Measurements from ENCODE around the gene OAF. TPM values are rescaled to one million over a fixed set of nuclear protein-coding genes. Genes with fewer than 3 reads are reported as not detected.

The OAF gene
- polyA plus RNA-seq, 10 donors, result 25.7 to 72.2 (median 52.6) TPM

- no peak for DNase-seq
Observed at GRCh38 chr11:120182372-120182771, 28.5 kb upstream of the OAF start.

- DNase-seq, result no peak
Observed at GRCh38 chr11:120182790-120183491, 27.9 kb upstream of the OAF start.

DNA sequence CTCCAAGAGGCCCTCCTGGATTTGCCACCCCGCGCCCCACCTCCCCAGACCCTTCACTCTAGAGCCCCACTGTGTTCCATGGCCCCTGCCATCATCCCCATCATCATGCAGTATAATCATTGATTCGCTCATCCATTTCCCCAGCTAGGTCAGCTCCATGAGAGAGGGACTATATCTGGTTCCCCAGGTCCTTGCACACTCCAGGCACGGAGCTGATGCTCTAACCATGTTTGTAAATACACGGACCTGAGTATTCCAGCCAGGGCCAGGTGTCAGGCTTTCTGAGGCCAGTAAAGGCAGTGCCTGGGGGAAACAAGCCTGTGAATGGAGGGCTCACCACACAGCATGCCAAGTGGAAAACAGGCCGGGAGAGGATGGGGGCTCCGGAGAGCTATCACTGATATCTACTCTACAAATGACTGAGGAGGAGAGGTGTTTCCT lies 27.1 kb upstream of the OAF start:
- no peak for DNase-seq

DNA sequence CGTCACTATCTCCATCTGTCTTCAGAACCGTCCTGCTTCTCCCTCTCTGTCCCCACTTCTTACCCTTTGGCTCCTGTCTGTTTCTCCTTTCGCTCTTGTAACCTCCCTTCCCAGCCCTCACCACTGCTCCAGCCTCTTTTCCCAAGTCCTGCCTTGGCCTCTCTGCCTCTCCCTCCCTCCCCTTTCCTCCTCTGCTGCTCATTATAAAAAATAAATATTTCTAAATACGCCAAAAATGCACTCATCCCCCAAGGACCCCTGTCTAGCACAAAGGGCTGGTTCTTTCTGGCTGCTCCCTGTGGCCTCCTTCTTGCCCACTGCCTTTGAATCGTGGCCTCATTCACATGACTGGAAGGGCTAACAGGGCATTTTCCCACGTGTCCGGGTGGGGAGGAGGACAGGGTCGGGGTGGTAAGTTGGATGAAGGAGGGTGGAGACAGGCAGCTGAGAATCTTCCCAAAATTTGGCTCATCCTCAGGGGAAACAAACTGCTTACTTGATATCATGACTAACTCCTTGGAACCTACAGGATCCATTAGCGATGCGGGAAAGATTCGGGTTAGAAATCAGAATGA lies 26.4 kb upstream of the OAF start:
- DNase-seq, result peak; percentile 51 to 91 (median 81)

GRCh38 chr11:120184946-120185705 lies 25.7 kb upstream of the OAF start:
- DNase-seq, result peak; percentile 82 to 96 (median 91)

DNA sequence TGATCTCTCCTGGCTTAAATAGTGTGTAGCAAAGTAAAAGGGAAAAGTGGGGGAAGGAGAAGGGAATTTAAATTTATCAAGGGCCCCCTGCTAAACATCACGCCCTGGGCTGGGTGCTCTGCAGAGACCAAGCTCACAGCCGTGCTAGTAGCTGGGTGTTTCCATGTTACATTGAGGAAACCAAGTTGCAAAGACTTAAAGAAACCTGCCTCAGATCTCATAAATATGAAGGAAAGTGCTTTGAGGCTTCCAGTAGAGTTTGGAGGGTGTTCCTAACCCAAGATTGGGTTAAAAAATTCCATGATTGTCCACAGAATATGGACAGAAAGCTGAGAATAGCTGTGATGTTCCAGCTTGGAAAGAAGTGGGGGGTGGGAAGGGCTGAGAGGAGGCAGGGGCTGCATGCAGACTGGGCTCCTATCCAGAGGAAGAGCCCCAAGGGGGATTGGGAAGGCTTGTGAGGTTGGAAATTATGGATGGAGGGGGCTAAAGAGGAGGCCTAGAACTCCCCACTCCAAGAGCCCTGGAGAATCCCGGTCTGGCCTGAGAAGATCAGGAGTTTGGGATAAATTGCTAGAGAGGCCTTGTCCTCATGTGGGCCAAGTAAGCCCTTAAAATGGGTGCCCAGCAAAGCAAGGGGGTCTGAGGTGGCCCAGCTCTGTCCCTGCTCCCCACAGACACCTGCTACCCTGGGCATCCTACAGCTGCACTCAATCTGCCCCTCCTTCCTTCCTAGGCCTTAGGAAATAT lies 25.0 kb upstream of the OAF start:
- DNase-seq, result peak; percentile 91 to 98 (median 96)

DNA sequence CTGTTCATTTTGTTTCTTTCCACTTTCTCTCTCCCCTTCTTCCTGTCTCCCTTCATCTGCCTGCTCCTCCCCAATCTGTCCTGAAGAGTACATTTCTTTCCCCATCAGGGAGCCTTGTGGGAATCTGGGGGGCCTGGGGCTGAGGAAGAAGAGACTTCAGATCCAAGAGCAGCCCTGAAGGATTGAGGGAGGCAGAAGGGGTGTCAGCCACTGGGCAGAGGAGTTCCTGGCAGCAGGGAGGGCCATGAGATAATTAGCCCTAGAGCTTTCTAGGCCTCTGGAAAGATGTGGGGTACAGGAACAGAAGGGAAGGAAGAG lies 24.4 kb upstream of the OAF start:
- no peak for DNase-seq

DNA sequence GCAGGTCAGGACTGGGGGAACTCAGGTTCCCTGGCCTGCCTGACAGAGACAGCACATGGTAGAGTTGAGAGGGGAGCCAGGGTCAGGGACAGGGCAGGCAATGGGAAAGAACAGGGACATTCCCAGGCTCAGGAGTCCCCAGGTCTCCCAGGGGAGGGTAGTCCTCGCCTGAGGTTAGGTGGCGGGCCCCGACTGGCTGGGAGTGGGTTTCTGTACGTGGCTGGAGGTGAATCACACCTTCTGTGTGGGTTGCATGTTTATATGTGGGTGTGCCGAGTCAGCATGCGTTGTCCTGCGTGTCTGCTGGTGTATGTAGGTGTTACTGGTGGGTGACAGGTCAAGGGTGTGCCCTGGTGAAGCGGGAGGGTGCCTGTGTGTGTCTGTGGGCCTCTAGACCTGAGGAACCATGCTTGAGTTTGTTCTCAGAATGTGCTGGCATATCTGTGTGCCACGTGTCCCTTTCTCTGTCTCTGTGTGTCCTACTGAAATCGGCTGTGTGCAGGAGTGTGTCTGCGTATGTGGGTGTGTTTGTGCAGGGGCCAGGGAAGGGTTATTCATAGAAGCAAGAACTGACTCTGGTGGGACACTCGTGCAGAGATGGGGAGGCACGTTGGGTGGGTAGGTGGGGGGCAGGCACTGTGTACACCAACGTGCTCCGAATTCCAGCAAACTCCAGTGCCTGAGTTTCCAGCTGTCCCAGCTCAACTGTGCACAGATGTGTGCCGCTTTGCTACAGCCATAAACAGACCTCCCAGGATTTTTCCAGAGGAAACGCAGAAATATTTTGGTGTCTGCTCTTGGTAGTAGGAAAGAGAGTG lies 23.8 kb upstream of the OAF start:
- DNase-seq, result peak; percentile 79 to 95 (median 86)

GRCh38 chr11:120188371-120188770 lies 22.5 kb upstream of the OAF start:
- no peak for DNase-seq

DNA sequence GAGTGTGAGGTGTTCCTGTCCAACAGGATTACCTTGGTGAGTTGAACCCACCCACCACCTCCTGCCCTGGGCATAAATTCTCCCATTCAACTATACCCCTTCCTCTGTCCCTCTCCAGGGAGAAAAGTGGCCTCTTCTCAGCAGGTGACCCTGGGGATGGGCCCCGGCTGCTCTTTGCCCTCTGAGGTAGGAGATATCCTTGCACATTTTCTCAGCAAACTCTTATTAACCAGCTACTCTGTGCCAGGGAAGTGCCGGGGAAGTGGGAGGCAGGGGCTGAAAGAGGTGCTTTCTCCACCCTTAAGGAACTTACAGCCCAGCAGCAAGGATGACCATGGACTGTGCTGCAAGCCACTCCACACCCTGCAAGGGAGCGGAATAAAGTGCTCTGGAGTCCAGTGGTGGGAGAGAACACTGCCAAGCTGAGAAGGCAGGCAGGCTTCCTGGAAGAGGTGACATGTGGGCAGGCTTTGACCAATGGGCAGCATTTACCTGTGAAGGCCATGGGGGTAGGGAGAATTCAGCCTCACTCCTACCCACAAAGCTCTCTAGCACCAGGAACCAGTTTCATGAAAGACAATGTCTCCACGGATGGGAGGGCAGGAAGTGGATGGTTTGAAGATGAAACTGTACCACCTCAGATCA lies 21.9 kb upstream of the OAF start:
- no peak for DNase-seq

DNA sequence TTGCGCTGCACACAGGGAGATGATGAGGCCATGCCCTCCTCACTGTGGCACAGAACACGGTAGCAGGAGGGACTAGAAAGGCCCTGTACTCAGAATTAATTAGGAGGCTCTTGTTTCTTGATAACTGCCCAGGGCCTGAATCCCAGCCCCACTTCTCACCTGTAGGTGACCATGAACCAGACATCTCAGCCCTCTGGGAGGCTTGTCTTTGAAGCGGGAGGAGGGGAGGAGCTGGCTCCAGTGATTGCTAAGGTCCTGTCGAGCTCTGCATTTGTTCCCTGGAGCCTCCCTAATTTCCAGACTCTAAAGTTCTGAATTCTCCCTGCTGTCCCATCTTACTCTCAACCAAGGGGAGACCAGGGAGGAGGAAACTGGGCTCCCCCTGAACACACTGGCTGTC lies 19.8 kb upstream of the OAF start:
- no peak for DNase-seq

GRCh38 chr11:120192831-120193625 lies 17.8 kb upstream of the OAF start:
- DNase-seq, result no peak

- DNase-seq, result no peak
Observed at GRCh38 chr11:120194166-120194565, 16.7 kb upstream of the OAF start.

- DNase-seq, result peak in 1 of 3 donors; percentile 56
Observed at GRCh38 chr11:120195601-120196320, 15.1 kb upstream of the OAF start.

GRCh38 chr11:120196826-120197225 lies 14.0 kb upstream of the OAF start:
- no peak for DNase-seq

DNA sequence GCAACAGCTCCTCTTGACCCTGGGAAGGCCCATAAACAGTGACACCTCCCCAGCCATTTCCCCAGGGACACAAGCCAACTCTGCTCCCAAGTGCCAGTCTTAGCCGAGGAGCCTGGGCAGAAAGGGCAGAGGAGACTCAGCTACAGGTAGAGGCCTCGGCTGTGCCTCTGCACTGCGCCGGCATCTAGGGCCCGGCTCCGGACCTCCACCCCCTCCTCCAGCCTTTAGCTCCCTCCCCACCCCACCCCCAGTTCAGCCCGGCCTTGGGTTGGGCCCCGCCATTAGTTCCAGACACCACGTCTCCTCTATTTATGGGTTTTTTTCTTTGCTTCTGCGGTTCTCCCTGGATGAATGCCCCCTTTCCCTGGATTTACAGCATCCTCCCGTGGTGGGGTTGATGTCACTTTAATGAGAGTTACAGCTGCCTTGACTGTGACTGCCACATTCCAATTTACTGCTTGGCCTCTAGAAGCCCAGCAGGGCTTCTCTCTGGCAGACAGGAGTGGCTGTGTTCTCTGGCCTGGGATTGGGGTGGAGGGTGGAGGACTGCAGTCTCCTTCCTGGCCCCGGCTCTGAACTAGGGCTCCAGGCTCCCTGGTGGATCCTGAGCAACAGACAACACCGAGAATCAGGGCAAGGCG lies 13.5 kb upstream of the OAF start:
- DNase-seq, result peak; percentile 43 to 89 (median 77)

DNA sequence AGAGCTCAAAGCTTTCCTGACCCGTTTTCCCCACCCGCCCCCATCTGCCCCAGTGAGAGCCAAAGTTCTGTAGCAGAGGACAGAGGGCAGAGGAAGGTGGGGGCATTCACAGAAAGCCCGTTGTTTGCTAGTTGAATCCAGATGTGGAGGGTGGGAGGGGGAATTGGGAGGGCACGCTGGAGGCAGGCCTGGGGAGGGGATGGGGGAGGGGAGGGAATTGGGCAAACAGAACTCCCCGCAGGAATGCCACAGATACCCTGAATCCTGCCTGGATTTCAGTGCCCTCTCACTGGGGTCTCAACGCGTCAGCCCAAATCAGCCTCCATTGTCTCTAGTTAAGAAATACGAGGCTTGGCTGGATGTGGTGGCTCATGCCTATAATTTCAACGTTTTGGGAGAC lies 12.9 kb upstream of the OAF start:
- DNase-seq, result no peak

- DNase-seq, result no peak
Observed at GRCh38 chr11:120198403-120198786, 12.4 kb upstream of the OAF start.

All from muscle of back (tissue), 11 donors.